B cell (primary cell): ENCODE results near the gene ZSCAN30. TPM values are rescaled to one million over a fixed set of nuclear protein-coding genes. Genes with fewer than 3 reads are reported as not detected.

Source experiments
- ATAC-seq: fragments of 200-7000 bp; cut with Tn5 transposase; one replicate; pipeline ENCODE4 v1.10.0; 2021; ENCODE audit warnings: low read depth, mild to moderate bottlenecking, moderate number of reproducible peaks, moderate library complexity
- CTCF ChIA-PET: fragments of 350-600 bp; sonication (Branson Sonifier 250); formaldehyde crosslinking; loops from one replicate; lab custom pipeline; 2021; ENCODE audit warnings: antibody characterized with exemption, inconsistent platforms; lab: Charles Lee
- POLR2A ChIA-PET: fragments of 350-600 bp; sonication (Branson Sonifier 250); formaldehyde crosslinking; loops from one replicate; lab custom pipeline; 2021; ENCODE audit warnings: antibody characterized with exemption; lab: Charles Lee
- DNase-seq: peaks from one replicate; pipeline ENCODE4 v3.0.0; 2013
- H2AFZ ChIP-seq: 2 replicates; pipeline ENCODE4 v1.6.1; 2012; ENCODE audit warnings: mild to moderate bottlenecking, low read depth, low read length; ENCODE audit not compliant: insufficient read depth, poor library complexity, severe bottlenecking
- H3K27ac ChIP-seq, 2 donors: 1 replicate in 1 of 2; 2 replicates in 1 of 2; pipeline ENCODE4 v1.5.1; 2012 to 2013; ENCODE audit warnings: low read length in 2 of 2, mild to moderate bottlenecking in 2 of 2, moderate library complexity in 1 of 2
- H3K27me3 ChIP-seq, 4 experiments: fragments of 200-600 bp in 1 of 4; sonication (generic) in 1 of 4; replicated peaks in 1 of 4; 1 replicate in 2 of 4; 2 replicates in 2 of 4; pipeline versions ENCODE4 v1.6.1 to v1.7.0; 2013 to 2016; ENCODE audit warnings: low read length in 3 of 4, mild to moderate bottlenecking in 2 of 4, mixed read lengths in 1 of 4, moderate library complexity in 1 of 4; ENCODE audit not compliant: insufficient read depth in 4 of 4, control insufficient read depth in 3 of 4; ENCODE audit errors: control extremely low read depth in 1 of 4
- H3K36me3 ChIP-seq, 2 experiments: replicated peaks in 1 of 2; 1 replicate in 1 of 2; 2 replicates in 1 of 2; pipeline versions ENCODE4 v1.6.1 to v1.7.1; 2013; ENCODE audit warnings: low read length in 1 of 2; ENCODE audit not compliant: insufficient read depth in 2 of 2, control insufficient read depth in 1 of 2; ENCODE audit errors: control extremely low read depth in 1 of 2, extremely low read depth in 1 of 2
- H3K4me1 ChIP-seq, 2 donors: fragments of 200-600 bp in 1 of 2; sonication (generic) in 1 of 2; 1 replicate in 1 of 2; 2 replicates in 1 of 2; pipeline versions ENCODE4 v1.5.1 to v1.6.1; 2013 to 2017; ENCODE audit warnings: low read length in 2 of 2; ENCODE audit not compliant: control insufficient read depth in 2 of 2, insufficient read depth in 2 of 2
- H3K4me2 ChIP-seq: replicated peaks from 2 replicates; pipeline ENCODE3; 2012; ENCODE audit warnings: mild to moderate bottlenecking, low read depth, low read length; ENCODE audit not compliant: poor library complexity, severe bottlenecking
- H3K4me3 ChIP-seq, 5 experiments: fragments of 200-600 bp in 1 of 5; sonication (generic) in 1 of 5; 1 replicate in 3 of 5; 2 replicates in 2 of 5; pipeline versions ENCODE4 v1.5.1 to v1.7.0; 2011 to 2016; ENCODE audit warnings: low read length in 4 of 5, mild to moderate bottlenecking in 4 of 5, low read depth in 2 of 5, control low read depth in 1 of 5, moderate library complexity in 1 of 5; ENCODE audit not compliant: insufficient read depth in 1 of 5; ENCODE audit errors: control extremely low read depth in 1 of 5, extremely low read depth in 1 of 5
- H3K79me2 ChIP-seq: fragments of 200-600 bp; sonication (generic); one replicate; pipeline ENCODE4 v1.6.0; 2016; ENCODE audit warnings: low read length; ENCODE audit not compliant: control insufficient read depth, insufficient read depth
- H3K9ac ChIP-seq: fragments of 200-600 bp; sonication (generic); 2 replicates; pipeline ENCODE4 v1.6.1; 2017; ENCODE audit warnings: mild to moderate bottlenecking, low read length, moderate library complexity
- H3K9me3 ChIP-seq, 3 donors: one replicate each; pipeline versions ENCODE4 v1.6.1 to v1.7.1; 2013; ENCODE audit warnings: low read length in 2 of 3; ENCODE audit not compliant: control insufficient read depth in 2 of 3, insufficient read depth in 1 of 3; ENCODE audit errors: control extremely low read depth in 1 of 3
- H4K20me1 ChIP-seq: 2 replicates; pipeline ENCODE4 v1.6.0; 2012; ENCODE audit warnings: mild to moderate bottlenecking, low read length; ENCODE audit not compliant: insufficient read depth, control insufficient read depth, poor library complexity, severe bottlenecking
- H3K27ac Mint-ChIP-seq: one replicate; pipeline ENCODE4 v1.8.0; 2021; ENCODE audit warnings: mixed read lengths
- H3K27me3 Mint-ChIP-seq: one replicate; pipeline ENCODE4 v1.8.0; 2021; ENCODE audit warnings: mixed read lengths
- H3K4me1 Mint-ChIP-seq: one replicate; pipeline ENCODE4 v1.8.0; 2021; ENCODE audit warnings: mixed read lengths
- H3K4me3 Mint-ChIP-seq: one replicate; pipeline ENCODE4 v1.8.0; 2021; ENCODE audit warnings: mixed read lengths
- H3K9me3 Mint-ChIP-seq: one replicate; pipeline ENCODE4 v1.8.0; 2022; ENCODE audit warnings: mixed read lengths; ENCODE audit not compliant: insufficient read depth
- CTCF ChIP-seq: fragments of 200-600 bp; IDR thresholded peaks from one replicate; pipeline ENCODE4 v1.8.0; 2022; ENCODE audit warnings: antibody characterized with exemption, mild to moderate bottlenecking
- EZH2 ChIP-seq: IDR thresholded peaks from 2 replicates; pipeline ENCODE4 v1.6.1; 2012; ENCODE audit warnings: borderline replicate concordance, low read depth, mild to moderate bottlenecking, moderate library complexity, low read length; ENCODE audit not compliant: insufficient read depth, poor library complexity, severe bottlenecking
- WGBS: methylation state at CpG from one replicate; pipeline ENCODE4 v1.1.5; 2013; ENCODE audit warnings: missing lambda C conversion rate; ENCODE audit not compliant: insufficient coverage; 5-methylcytosine and 5-hydroxymethylcytosine counted together
- intact Hi-C: fragments of 100-400 bp; cut with micrococcal nuclease; formaldehyde crosslinking; loops from one replicate; pipeline ENCODE4 v1.10.0; 2022
- polyA plus RNA-seq: library from polyadenylated mRNA; depleted of rRNA; stranded (reverse); fragments of >200 nt; gene quantifications from 2 replicates; pipeline ENCODE4 v1.2.3, GENCODE V29; 2012
- total RNA-seq, 2 donors: library from RNA; stranded (reverse); fragments of 120-200 nt in 1 of 2; gene quantifications; 1 replicate in 1 of 2; 2 replicates in 1 of 2; pipeline versions ENCODE4 v1.2.3 to v1.2.4, GENCODE V29; 2013 to 2022

ZSCAN30 gene
- total and polyA plus RNA-seq, 2 donors (not counting 1 experiment from before 2014, with no cell fraction given), result 11.0 to 37.3 TPM

- Mint-ChIP-seq H3K27ac (no peak overlapping the region), H3K27me3 (no peaks in the 10 kb centered on the region), H3K9me3 (no peaks in the 10 kb centered on the region), H3K4me3 (no peak overlapping the region), H3K4me1 (peaks cover 28% of the 10 kb centered on the region)
- ATAC-seq (no peak), DNase-seq (no peak)
- POLR2A ChIA-PET, result no interaction called here
- TF ChIP-seq EZH2 (no peak), CTCF (no peak)
- intact Hi-C loops, result no loop called here
- CTCF ChIA-PET, result no interaction called here
- H3K79me2 ChIP-seq, result peaks cover 37% of the 10 kb centered on the region
- H2AFZ ChIP-seq, result no peak overlapping the region
- peaks cover 0 to 6% of the 10 kb centered on the region in 2 donors for H3K4me1 ChIP-seq
- H3K4me2 ChIP-seq, result no peak overlapping the region
- peaks cover 39 to 89% of the 10 kb centered on the region in 2 experiments for H3K36me3 ChIP-seq
- no peaks in the 10 kb centered on the region for H3K27me3 ChIP-seq
- H4K20me1 ChIP-seq, result peaks cover 60% of the 10 kb centered on the region
- peaks cover 0 to 1% (median 0%) of the 10 kb centered on the region in 3 donors for H3K9me3 ChIP-seq
- 100% methylated on average over 2 of the region's 4 CpGs for WGBS
- no peak overlapping the region for H3K9ac ChIP-seq
- no peak overlapping the region for H3K27ac ChIP-seq
- no peak overlapping the region for H3K4me3 ChIP-seq
Observed at GRCh38 chr18:35335866-35336265, 45.8 kb upstream of the ZSCAN30 start.

GRCh38 chr18:35334821-35335220 is 44.8 kb upstream of the ZSCAN30 start:
- DNase-seq (no peak), ATAC-seq (no peak)
- intact Hi-C loops, result no loop called here
- Histone ChIP-seq H3K79me2 (peaks cover 26% of the 10 kb centered on the region), H3K36me3 (peaks cover 34 to 78% of the 10 kb centered on the region in 2 experiments), H3K4me3 (no peak overlapping the region), H3K4me1 (peaks cover 0 to 3% of the 10 kb centered on the region in 2 donors), H3K9ac (no peak overlapping the region), H3K27ac (no peak overlapping the region), H3K4me2 (no peak overlapping the region), H3K27me3 (no peaks in the 10 kb centered on the region), H2AFZ (no peak overlapping the region), H4K20me1 (peaks cover 52% of the 10 kb centered on the region), H3K9me3 (peaks cover 0 to 1% (median 0%) of the 10 kb centered on the region in 3 donors)
- Mint-ChIP-seq H3K4me3 (no peak overlapping the region), H3K27me3 (no peaks in the 10 kb centered on the region), H3K9me3 (no peaks in the 10 kb centered on the region), H3K27ac (no peak overlapping the region), H3K4me1 (peaks cover 20% of the 10 kb centered on the region)
- ChIA-PET CTCF (interaction anchor here (0.9 to 1.6 kb wide), 2 partner anchors 10 to 103 kb away, joined by 3 to 5 read pairs; no protein-coding TSS in a partner anchor), POLR2A (no interaction called here)
- TF ChIP-seq CTCF, result no peak
- no peak for TF ChIP-seq EZH2
- WGBS, result no CpG with 5 or more reads among the region's 3 CpGs
